Measurements from ENCODE around the gene TTN. TPM values are rescaled to one million over a fixed set of nuclear protein-coding genes. Genes with fewer than 3 reads are reported as not detected.
A peak's percentile ranks its signal among the peaks of the same experiment; 100 is the strongest.

Gene TTN
- total RNA-seq, 1 experiment from 2014 or later = not detected

DNA sequence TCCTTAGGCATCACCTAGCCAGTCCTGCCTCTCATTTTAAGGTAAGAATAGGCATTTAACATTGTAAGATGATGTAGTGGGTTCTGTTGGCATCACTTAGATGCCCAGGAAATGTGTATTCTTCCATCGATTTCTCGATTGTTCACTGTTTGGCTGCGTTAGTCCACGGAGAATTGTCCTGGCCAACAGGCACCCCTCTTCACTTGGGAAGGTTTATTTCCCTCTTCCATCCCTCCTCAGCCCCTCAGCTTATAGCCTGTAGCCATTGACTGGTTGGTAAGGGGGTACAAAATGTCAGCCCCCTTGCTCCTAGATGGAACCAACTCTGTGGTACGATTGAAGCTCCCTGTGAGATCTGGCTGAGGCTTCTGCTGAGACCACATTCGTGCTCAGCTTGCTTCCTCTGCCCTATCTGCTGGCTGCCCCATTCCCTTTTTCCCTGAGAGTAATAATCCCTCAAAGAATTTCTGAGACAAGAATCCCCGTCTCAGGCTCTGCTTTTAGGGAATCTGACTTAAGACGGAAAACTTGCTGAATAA lies 283.6 kb downstream of the TTN start:
- Histone ChIP-seq H3K9me2 (ENCODE audit: insufficient read depth) (no peaks in the 10 kb centered on the region), H2AFZ (peak overlapping the region; percentile 88), H3K9me3 (ENCODE audit: insufficient read depth, low read depth) (no peaks in the 10 kb centered on the region), H3F3A (ENCODE audit: insufficient read depth, low read depth) (peaks cover 12% of the 10 kb centered on the region; the same call in 1 of the 2 replicates), H3K4me3 (peak overlapping the region; percentile 78), H3K27me3 (ENCODE audit: insufficient read depth, low read depth) (no peaks in the 10 kb centered on the region), H3K79me2 (ENCODE audit: low read depth) (peaks cover 50% of the 10 kb centered on the region), H4K20me1 (ENCODE audit: insufficient read depth) (no peaks in the 10 kb centered on the region), H3K36me3 (ENCODE audit: low read depth) (no peaks in the 10 kb centered on the region; the same call in 1 of the 2 replicates), H3K4me1 (replicated peaks; ENCODE audit: insufficient read depth) (peaks cover 10% of the 10 kb centered on the region), H3K4me2 (peak overlapping the region; percentile 87), H3K27ac (peak overlapping the region; percentile 30)
- ChIA-PET POLR2A (ENCODE audit: unreplicated experiment) (interaction anchor here (0.5 to 1.5 kb wide), 4 partner anchors 43 to 1040 kb away, joined by 3 to 4 read pairs (median 3); partner anchors contain the start of genes PJVK and PRKRA), CTCF (no interaction called here)
- no TSS peak for BruUV-seq (replicated peaks)
- peak in 1 of 2 experiments; percentile 20 for DNase-seq
- TF ChIP-seq, protein P1, sequence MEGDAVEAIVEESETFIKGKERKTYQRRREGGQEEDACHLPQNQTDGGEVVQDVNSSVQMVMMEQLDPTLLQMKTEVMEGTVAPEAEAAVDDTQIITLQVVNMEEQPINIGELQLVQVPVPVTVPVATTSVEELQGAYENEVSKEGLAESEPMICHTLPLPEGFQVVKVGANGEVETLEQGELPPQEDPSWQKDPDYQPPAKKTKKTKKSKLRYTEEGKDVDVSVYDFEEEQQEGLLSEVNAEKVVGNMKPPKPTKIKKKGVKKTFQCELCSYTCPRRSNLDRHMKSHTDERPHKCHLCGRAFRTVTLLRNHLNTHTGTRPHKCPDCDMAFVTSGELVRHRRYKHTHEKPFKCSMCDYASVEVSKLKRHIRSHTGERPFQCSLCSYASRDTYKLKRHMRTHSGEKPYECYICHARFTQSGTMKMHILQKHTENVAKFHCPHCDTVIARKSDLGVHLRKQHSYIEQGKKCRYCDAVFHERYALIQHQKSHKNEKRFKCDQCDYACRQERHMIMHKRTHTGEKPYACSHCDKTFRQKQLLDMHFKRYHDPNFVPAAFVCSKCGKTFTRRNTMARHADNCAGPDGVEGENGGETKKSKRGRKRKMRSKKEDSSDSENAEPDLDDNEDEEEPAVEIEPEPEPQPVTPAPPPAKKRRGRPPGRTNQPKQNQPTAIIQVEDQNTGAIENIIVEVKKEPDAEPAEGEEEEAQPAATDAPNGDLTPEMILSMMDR (conservative IDR thresholded peaks at IDR 0.05) = no peak
- no peak for TF ChIP-seq EZH2 (IDR thresholded peaks at IDR 0.05; ENCODE audit: low read depth)
- intact Hi-C loops (cut with micrococcal nuclease; ENCODE audit: unreplicated experiment) = loop anchor here (1.0 to 10.0 kb wide), 4 partner anchors 43 to 411 kb away; partner anchors contain the start of genes PLEKHA3 and RBM45

DNA sequence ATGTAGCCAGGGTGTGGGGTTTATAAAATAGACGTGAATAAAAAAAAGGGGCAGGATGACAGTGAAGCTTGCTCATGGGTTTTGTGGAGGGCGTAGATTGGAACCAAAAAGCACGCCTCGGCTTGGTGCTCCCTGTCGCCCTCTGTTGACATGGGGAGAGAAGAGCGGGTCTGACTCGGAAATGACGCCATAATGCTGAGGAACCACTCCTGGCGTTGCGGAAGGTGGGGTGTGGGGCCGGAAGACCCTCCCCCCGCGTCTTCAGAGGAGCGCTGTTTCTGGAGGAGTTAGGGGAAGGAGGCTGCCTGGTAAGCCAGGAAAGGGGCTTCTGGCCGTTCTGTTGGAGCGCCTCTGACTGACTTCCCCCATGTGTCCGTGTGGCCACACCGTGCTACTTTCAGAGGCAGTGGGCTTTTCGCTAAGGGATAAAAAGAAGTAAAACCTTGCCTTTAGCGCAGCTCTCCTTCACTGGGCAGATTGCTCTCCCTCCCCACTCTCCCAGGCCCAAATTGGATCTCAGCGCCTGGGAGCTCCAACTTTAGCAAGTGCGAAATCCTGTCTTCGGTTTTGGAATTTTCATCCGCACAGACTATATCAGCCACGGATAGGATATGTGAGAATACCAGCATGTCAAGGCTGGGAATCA lies 284.1 kb downstream of the TTN start:
- no peaks in the 10 kb centered on the region for H4K20me1 ChIP-seq (ENCODE audit: insufficient read depth)
- H3K4me3 ChIP-seq = peak overlapping the region; percentile 78
- ChIA-PET CTCF (interaction anchor here (0.6 to 0.7 kb wide), 2 partner anchors 70 to 745 kb away, joined by 4 read pairs; no protein-coding TSS in a partner anchor), POLR2A (ENCODE audit: unreplicated experiment) (interaction anchor here (0.5 to 1.5 kb wide), 4 partner anchors 42 to 1041 kb away, joined by 3 to 4 read pairs (median 3); partner anchors contain the start of genes PJVK and PRKRA)
- no peaks in the 10 kb centered on the region for H3K9me2 ChIP-seq (ENCODE audit: insufficient read depth)
- H2AFZ ChIP-seq = peak overlapping the region; percentile 88
- peak overlapping the region; percentile 30 for H3K27ac ChIP-seq
- no peaks in the 10 kb centered on the region for H3K9me3 ChIP-seq (ENCODE audit: insufficient read depth, low read depth)
- DNase-seq = peak; percentile 85 to 92
- no peaks in the 10 kb centered on the region; the same call in 1 of the 2 replicates for H3K36me3 ChIP-seq (ENCODE audit: low read depth)
- BruUV-seq (replicated peaks) = TSS peak; percentile 46
- peaks cover 44% of the 10 kb centered on the region for H3K79me2 ChIP-seq (ENCODE audit: low read depth)
- H3F3A ChIP-seq (ENCODE audit: insufficient read depth, low read depth) = peaks cover 12% of the 10 kb centered on the region; the same call in 1 of the 2 replicates
- H3K4me2 ChIP-seq = peak overlapping the region; percentile 87
- TF ChIP-seq, protein P1 (conservative IDR thresholded peaks at IDR 0.05) = peak; percentile 97
- no peak for TF ChIP-seq EZH2 (IDR thresholded peaks at IDR 0.05; ENCODE audit: low read depth)
- peaks cover 10% of the 10 kb centered on the region for H3K4me1 ChIP-seq (replicated peaks; ENCODE audit: insufficient read depth)
- intact Hi-C loops (cut with micrococcal nuclease; ENCODE audit: unreplicated experiment) = loop anchor here (1.0 to 10.0 kb wide), 4 partner anchors 43 to 411 kb away; partner anchors contain the start of genes PLEKHA3 and RBM45
- no peaks in the 10 kb centered on the region for H3K27me3 ChIP-seq (ENCODE audit: insufficient read depth, low read depth)

DNA sequence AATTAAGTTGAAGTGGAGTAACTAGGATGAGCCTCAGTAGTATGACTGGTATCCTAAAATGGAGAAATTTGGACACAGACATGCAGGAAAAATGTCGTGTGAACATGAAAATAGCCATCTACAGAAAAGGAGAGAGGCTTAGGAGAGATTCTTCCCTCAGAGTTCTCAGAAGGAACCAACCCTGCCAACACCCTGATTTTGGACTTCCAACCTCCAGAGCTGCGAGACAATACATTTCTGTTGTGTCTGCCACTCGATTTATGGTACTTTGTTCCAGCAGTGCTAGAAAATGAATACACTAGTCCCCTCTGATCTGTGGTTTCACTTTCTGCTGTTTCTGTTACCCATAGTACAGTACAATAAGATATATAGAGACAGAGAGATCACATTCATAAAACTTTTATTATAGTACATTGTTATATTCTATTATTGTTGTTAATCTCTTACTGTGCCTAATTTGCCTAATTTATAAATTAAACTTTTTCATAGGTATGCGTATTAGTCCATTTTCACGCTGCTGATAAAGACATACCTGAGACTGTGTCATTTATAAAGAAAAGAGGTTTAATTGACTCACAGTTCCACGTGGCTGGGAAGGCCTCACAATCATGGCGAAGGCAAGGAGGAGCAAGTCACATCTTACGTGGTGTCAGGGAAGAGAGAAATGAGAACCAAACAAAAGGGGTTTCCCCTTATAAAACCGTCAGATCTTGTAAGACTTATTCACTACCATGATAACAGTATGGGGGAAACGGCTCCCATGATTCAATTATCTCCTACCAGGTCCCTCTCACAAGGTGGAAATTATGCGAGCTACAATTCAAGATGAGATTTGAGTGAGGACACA lies 285.7 kb downstream of the TTN start:
- no TSS peak for BruUV-seq (replicated peaks)
- intact Hi-C loops (cut with micrococcal nuclease; ENCODE audit: unreplicated experiment) = loop anchor here (5.0 to 10.0 kb wide), 2 partner anchors 227 to 409 kb away; partner anchors contain the start of gene RBM45
- Histone ChIP-seq H3K36me3 (ENCODE audit: low read depth) (no peaks in the 10 kb centered on the region; the same call in 1 of the 2 replicates), H3K4me1 (replicated peaks; ENCODE audit: insufficient read depth) (peaks cover 10% of the 10 kb centered on the region), H3K4me3 (no peak overlapping the region), H4K20me1 (ENCODE audit: insufficient read depth) (no peaks in the 10 kb centered on the region), H3K9me2 (ENCODE audit: insufficient read depth) (no peaks in the 10 kb centered on the region), H2AFZ (no peak overlapping the region), H3K27ac (no peak overlapping the region), H3K27me3 (ENCODE audit: insufficient read depth, low read depth) (no peaks in the 10 kb centered on the region), H3F3A (ENCODE audit: insufficient read depth, low read depth) (peaks cover 12% of the 10 kb centered on the region; the same call in 1 of the 2 replicates), H3K79me2 (ENCODE audit: low read depth) (peaks cover 29% of the 10 kb centered on the region), H3K9me3 (ENCODE audit: insufficient read depth, low read depth) (no peaks in the 10 kb centered on the region), H3K4me2 (no peak overlapping the region)
- POLR2A ChIA-PET (ENCODE audit: unreplicated experiment) = no interaction called here
- no peak for TF ChIP-seq EZH2 (IDR thresholded peaks at IDR 0.05; ENCODE audit: low read depth)
- TF ChIP-seq, protein P1 (conservative IDR thresholded peaks at IDR 0.05) = no peak
- CTCF ChIA-PET = no interaction called here
- DNase-seq = no peak

All from PC-9 (cell line).